PC-3 (cell line): ENCODE measurements around the gene ABCC3.

Experiments
- EZH2 ChIP-seq: fragments of 300-600 bp; sonication (generic); IDR thresholded peaks from one replicate; pipeline ENCODE4 v1.6.1; 2017; ENCODE audit warnings: antibody characterized with exemption, mild to moderate bottlenecking, low read length; ENCODE audit not compliant: unreplicated experiment
- TF ChIP-seq, protein P1 (sequence below): fragments of 300-600 bp; sonication (generic); conservative IDR thresholded peaks from 2 replicates; pipeline ENCODE4 v1.5.1; 2017; ENCODE audit warnings: antibody characterized with exemption, low read depth, mild to moderate bottlenecking, low read length

DNA sequence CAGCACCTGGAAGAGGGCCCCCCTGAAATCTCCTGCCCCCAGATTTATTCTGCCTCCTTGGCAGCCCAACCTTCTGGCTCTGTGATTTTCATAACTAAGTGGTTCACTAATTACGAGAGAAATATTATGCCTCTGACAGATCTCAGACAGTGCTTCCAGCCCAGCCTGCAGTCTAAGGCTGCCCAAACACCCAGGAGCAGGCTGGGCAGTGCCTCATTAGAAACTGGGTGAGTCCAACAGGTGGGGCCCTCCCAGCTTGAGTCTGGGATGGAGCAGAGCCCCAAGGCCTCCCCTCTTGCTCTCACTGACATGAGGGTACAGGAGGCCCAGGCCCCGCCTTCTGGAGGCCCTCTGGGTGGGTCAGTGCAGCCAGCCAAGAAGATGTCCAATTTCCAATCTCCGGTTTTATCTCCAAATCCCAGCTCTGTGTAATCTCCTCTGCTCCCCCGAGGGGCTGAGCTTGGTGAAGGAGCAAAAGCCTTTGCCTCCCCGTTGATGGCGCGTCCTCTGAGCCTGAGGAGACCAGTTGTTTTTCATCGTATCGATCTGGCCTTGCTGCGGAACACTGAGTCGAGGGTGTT, 20.1 kb upstream of the ABCC3 start:
- TF ChIP-seq, protein P1, sequence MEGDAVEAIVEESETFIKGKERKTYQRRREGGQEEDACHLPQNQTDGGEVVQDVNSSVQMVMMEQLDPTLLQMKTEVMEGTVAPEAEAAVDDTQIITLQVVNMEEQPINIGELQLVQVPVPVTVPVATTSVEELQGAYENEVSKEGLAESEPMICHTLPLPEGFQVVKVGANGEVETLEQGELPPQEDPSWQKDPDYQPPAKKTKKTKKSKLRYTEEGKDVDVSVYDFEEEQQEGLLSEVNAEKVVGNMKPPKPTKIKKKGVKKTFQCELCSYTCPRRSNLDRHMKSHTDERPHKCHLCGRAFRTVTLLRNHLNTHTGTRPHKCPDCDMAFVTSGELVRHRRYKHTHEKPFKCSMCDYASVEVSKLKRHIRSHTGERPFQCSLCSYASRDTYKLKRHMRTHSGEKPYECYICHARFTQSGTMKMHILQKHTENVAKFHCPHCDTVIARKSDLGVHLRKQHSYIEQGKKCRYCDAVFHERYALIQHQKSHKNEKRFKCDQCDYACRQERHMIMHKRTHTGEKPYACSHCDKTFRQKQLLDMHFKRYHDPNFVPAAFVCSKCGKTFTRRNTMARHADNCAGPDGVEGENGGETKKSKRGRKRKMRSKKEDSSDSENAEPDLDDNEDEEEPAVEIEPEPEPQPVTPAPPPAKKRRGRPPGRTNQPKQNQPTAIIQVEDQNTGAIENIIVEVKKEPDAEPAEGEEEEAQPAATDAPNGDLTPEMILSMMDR: no peak
- no peak for TF ChIP-seq EZH2
